ENCODE measurements around the gene ZNF518A. TPM values are rescaled to one million over a fixed set of nuclear protein-coding genes. Genes with fewer than 3 reads are reported as not detected.

Gene ZNF518A
- total and polyA plus RNA-seq, 9 of the 15 experiments (the other 6 are each of a cell fraction or from before 2014, with no cell fraction given) = 6.3 to 30.0 (median 17.4) TPM

GRCh38 chr10:96170230-96170629 lies 40.1 kb downstream of the ZNF518A start (continued):
- TF ChIP-seq, protein P1, sequence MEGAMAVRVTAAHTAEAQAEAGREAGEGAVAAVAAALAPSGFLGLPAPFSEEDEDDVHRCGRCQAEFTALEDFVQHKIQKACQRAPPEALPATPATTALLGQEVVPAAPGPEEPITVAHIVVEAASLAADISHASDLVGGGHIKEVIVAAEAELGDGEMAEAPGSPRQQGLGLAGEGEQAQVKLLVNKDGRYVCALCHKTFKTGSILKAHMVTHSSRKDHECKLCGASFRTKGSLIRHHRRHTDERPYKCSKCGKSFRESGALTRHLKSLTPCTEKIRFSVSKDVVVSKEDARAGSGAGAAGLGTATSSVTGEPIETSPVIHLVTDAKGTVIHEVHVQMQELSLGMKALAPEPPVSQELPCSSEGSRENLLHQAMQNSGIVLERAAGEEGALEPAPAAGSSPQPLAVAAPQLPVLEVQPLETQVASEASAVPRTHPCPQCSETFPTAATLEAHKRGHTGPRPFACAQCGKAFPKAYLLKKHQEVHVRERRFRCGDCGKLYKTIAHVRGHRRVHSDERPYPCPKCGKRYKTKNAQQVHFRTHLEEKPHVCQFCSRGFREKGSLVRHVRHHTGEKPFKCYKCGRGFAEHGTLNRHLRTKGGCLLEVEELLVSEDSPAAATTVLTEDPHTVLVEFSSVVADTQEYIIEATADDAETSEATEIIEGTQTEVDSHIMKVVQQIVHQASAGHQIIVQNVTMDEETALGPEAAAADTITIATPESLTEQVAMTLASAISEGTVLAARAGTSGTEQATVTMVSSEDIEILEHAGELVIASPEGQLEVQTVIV (CRISPR knock-in tag; IDR thresholded peaks at IDR 0.05; ENCODE audit: borderline replicate concordance) = no peak

DNA sequence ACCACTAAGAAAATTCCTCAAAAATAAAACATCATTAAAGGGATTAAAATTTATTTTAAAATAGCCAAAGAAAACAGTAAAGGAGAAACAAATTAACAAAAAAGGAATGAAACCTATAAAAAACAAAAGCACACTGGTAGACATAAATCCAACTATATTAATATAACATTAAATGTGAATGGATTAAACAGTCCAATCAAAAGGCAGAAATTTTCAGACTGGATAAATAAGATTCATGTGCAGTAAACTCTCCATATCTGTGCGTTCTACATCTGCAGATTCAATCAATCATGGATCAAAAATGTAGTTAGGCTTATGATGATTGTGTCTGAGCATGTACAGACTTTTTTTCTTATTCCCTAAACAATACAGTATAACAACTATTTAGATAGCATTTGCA lies 42.6 kb downstream of the ZNF518A start:
- intact Hi-C loops (cut with micrococcal nuclease) = no loop called here
- no peaks in the 10 kb centered on the region for H3K79me2 ChIP-seq (ENCODE audit: control insufficient read depth, insufficient read depth, low read length)
- WGBS (ENCODE audit: insufficient coverage, low coverage, missing lambda C conversion rate) = 0% methylated on average over 1 of the region's 1 CpG
- FAIRE-seq = no peak
- H3K9me1 ChIP-seq (ENCODE audit: control insufficient read depth, insufficient read depth, low read length) = no peaks in the 10 kb centered on the region
- no peak for TF ChIP-seq MYBL2 (IDR thresholded peaks at IDR 0.05; ENCODE audit: low read depth)
- TF ChIP-seq MYBL2 (CRISPR knock-in tag; IDR thresholded peaks at IDR 0.05; ENCODE audit: borderline replicate concordance) = no peak
- no peak for TF ChIP-seq CHAMP1 (IDR thresholded peaks at IDR 0.05)
- peak; percentile 96 for TF ChIP-seq ZNF507 (tag; conservative IDR thresholded peaks at IDR 0.05)
- ChIA-PET POLR2A (no interaction called here), CTCF (ENCODE audit: low intra/inter-chr PET ratio) (no interaction called here)
- no peak overlapping the region for H3K4me2 ChIP-seq (ENCODE audit: insufficient read depth, low read length)
- no peaks in the 10 kb centered on the region; the same call in 1 of the 2 replicates for H3K9me3 ChIP-seq (replicated peaks; ENCODE audit: control insufficient read depth, insufficient read depth, low read depth, low read length)
- in situ Hi-C loops (cut with MboI) = no loop called here
- no TSS peak for BruUV-seq (replicated peaks)
- H3K9ac ChIP-seq (ENCODE audit: insufficient read depth in 1 of 2, low read depth in 2 of 2, low read length in 2 of 2) = no peak overlapping the region
- H3K27me3 ChIP-seq (ENCODE audit: control insufficient read depth in 2 of 2, insufficient read depth in 2 of 2, low read length in 2 of 2) = no peaks in the 10 kb centered on the region
- DNase-seq (ENCODE audit: extremely low read depth in 1 of 4, low spot score in 3 of 4) = no peak
- no peaks in the 10 kb centered on the region for H3K4me1 ChIP-seq (replicated peaks in 1 of 2; ENCODE audit: control insufficient read depth in 2 of 2, insufficient read depth in 2 of 2, low read length in 2 of 2)
- no peaks in the 10 kb centered on the region for H3K36me3 ChIP-seq (ENCODE audit: control insufficient read depth, insufficient read depth, low read length)
- no peak overlapping the region for H3K27ac ChIP-seq (ENCODE audit: extremely low read depth, low read depth, low read length)
- no peak for ATAC-seq
- no peak overlapping the region for H3K4me3 ChIP-seq
- no peak overlapping the region for H2AFZ ChIP-seq (ENCODE audit: low read depth, low read length)
- H4K20me1 ChIP-seq (replicated peaks; ENCODE audit: control insufficient read depth, insufficient read depth, low read length) = no peaks in the 10 kb centered on the region
